ENCODE measurements around the gene PLCD1.
"Not testable (repeated sequence)": the region's sequence is repeated elsewhere in the genome, so short reads cannot be mapped to it uniquely, and the experiment has no call there.

Gene PLCD1

GRCh38 chr3:38036286-38036685 lies 6.8 kb upstream of the PLCD1 start:
- no peak for DNase-seq (ENCODE audit: low read depth)
- no peak for TF ChIP-seq CTCF (IDR thresholded peaks at IDR 0.05; ENCODE audit: insufficient read depth, low read depth, low read length, missing control alignments)
- H3K4me3 ChIP-seq (ENCODE audit: low read depth, low read length) = no peak overlapping the region

GRCh38 chr3:38034335-38034734 lies 4.9 kb upstream of the PLCD1 start:
- not testable (repeated sequence) for DNase-seq (ENCODE audit: low read depth); H3K4me3 ChIP-seq (ENCODE audit: low read depth, low read length)

GRCh38 chr3:38033586-38033985 lies 4.1 kb upstream of the PLCD1 start:
- DNase-seq (ENCODE audit: low read depth); H3K4me3 ChIP-seq (ENCODE audit: low read depth, low read length): not testable (repeated sequence)

GRCh38 chr3:38032328-38032865 lies 3.0 kb upstream of the PLCD1 start:
- DNase-seq (ENCODE audit: low read depth) = no peak
- no peak overlapping the region for H3K4me3 ChIP-seq (ENCODE audit: low read depth, low read length)
- no peak for TF ChIP-seq CTCF (IDR thresholded peaks at IDR 0.05; ENCODE audit: insufficient read depth, low read depth, low read length, missing control alignments)

GRCh38 chr3:38031022-38031994 lies 1.9 kb upstream of the PLCD1 start:
- no peak for DNase-seq (ENCODE audit: low read depth)
- H3K4me3 ChIP-seq (ENCODE audit: low read depth, low read length) = no peak overlapping the region
- no peak for TF ChIP-seq CTCF (IDR thresholded peaks at IDR 0.05; ENCODE audit: insufficient read depth, low read depth, low read length, missing control alignments)

GRCh38 chr3:38030126-38031021 lies 932 bp upstream of the PLCD1 start:
- no peak for TF ChIP-seq CTCF (IDR thresholded peaks at IDR 0.05; ENCODE audit: insufficient read depth, low read depth, low read length, missing control alignments)
- H3K4me3 ChIP-seq (ENCODE audit: low read depth, low read length) = no peak overlapping the region
- DNase-seq (ENCODE audit: low read depth) = no peak

- no peak for DNase-seq (ENCODE audit: low read depth)
- no peak overlapping the region for H3K4me3 ChIP-seq (ENCODE audit: low read depth, low read length)
- no peak for TF ChIP-seq CTCF (IDR thresholded peaks at IDR 0.05; ENCODE audit: insufficient read depth, low read depth, low read length, missing control alignments)
These were observed 651 bp downstream of the PLCD1 start for GRCh38 chr3:38028621-38029361.

Data from GM12865 (cell line).